ENCODE data around the gene MPHOSPH10. TPM values are rescaled to one million over a fixed set of nuclear protein-coding genes. Genes with fewer than 3 reads are reported as not detected.
"Not testable (repeated sequence)": the region's sequence is repeated elsewhere in the genome, so short reads cannot be mapped to it uniquely, and the experiment has no call there.

MPHOSPH10 gene
- total and polyA plus RNA-seq, 9 donors = 19.9 to 38.8 (median 28.9) TPM

- peak in 2 of 5 donors; percentile 30 to 54 for DNase-seq
- 3 to 8% (median 7%) methylated on average over 3 of the region's 3 CpGs for WGBS, 3 donors
- no peak for TF ChIP-seq POLR2A (IDR thresholded peaks at IDR 0.05)
- no peak for TF ChIP-seq EP300 (IDR thresholded peaks at IDR 0.05)
- TF ChIP-seq CTCF (IDR thresholded peaks at IDR 0.05) = peak in 1 of 3 donors; percentile 11
Measured at GRCh38 chr2:71100195-71100964, 30.1 kb upstream of the MPHOSPH10 start.

GRCh38 chr2:71101656-71102055, 28.8 kb upstream of the MPHOSPH10 start:
- Histone ChIP-seq H3K27me3 (no peaks in the 10 kb centered on the region), H3K36me3 (no peaks in the 10 kb centered on the region), H3K4me3 (no peak overlapping the region), H3K4me1 (ENCODE audit: insufficient read depth) (no peaks in the 10 kb centered on the region), H3K9me3 (no peaks in the 10 kb centered on the region), H3K27ac (no peak overlapping the region)
- no peak for DNase-seq
- intact Hi-C loops (cut with DNase I) = no loop called here
- no peak for TF ChIP-seq POLR2A (IDR thresholded peaks at IDR 0.05)
- TF ChIP-seq EP300 (IDR thresholded peaks at IDR 0.05) = no peak
- no peak for TF ChIP-seq CTCF (IDR thresholded peaks at IDR 0.05)
- WGBS, 3 donors = 42 to 46% (median 46%) methylated on average over 2 of the region's 2 CpGs

More at GRCh38 chr2:71100195-71100964, 30.1 kb upstream of the MPHOSPH10 start:
- no peak overlapping the region for H3K27ac ChIP-seq
- H3K4me1 ChIP-seq (ENCODE audit: insufficient read depth) = no peaks in the 10 kb centered on the region
- H3K4me3 ChIP-seq = no peak overlapping the region
- no peaks in the 10 kb centered on the region for H3K27me3 ChIP-seq
- intact Hi-C loops (cut with DNase I) = no loop called here
- no peaks in the 10 kb centered on the region for H3K9me3 ChIP-seq
- no peaks in the 10 kb centered on the region for H3K36me3 ChIP-seq

GRCh38 chr2:71102981-71103681, 27.3 kb upstream of the MPHOSPH10 start:
- Histone ChIP-seq H3K4me1 (ENCODE audit: insufficient read depth) (no peaks in the 10 kb centered on the region), H3K4me3 (no peak overlapping the region), H3K27ac (no peak overlapping the region), H3K27me3 (no peaks in the 10 kb centered on the region), H3K9me3 (no peaks in the 10 kb centered on the region), H3K36me3 (no peaks in the 10 kb centered on the region)
- TF ChIP-seq EP300 (IDR thresholded peaks at IDR 0.05) (no peak), POLR2A (IDR thresholded peaks at IDR 0.05) (no peak), CTCF (IDR thresholded peaks at IDR 0.05) (no peak)
- WGBS, 3 donors = 64 to 73% (median 65%) methylated on average over 6 of the region's 6 CpGs
- intact Hi-C loops (cut with DNase I) = no loop called here
- DNase-seq = no peak

GRCh38 chr2:71103809-71104208, 26.6 kb upstream of the MPHOSPH10 start:
- intact Hi-C loops (cut with DNase I) = no loop called here
- DNase-seq = no peak
- no peak overlapping the region for H3K27ac ChIP-seq
- H3K4me1 ChIP-seq (ENCODE audit: insufficient read depth) = no peaks in the 10 kb centered on the region
- TF ChIP-seq CTCF (IDR thresholded peaks at IDR 0.05) = no peak
- no peak for TF ChIP-seq EP300 (IDR thresholded peaks at IDR 0.05)
- TF ChIP-seq POLR2A (IDR thresholded peaks at IDR 0.05) = no peak
- no peaks in the 10 kb centered on the region for H3K9me3 ChIP-seq
- no peaks in the 10 kb centered on the region for H3K27me3 ChIP-seq
- WGBS, 3 donors = 84 to 88% (median 86%) methylated on average over 5 of the region's 5 CpGs
- H3K36me3 ChIP-seq = no peaks in the 10 kb centered on the region
- no peak overlapping the region for H3K4me3 ChIP-seq

- H3K27ac ChIP-seq; DNase-seq; H3K9me3 ChIP-seq; H3K4me1 ChIP-seq (ENCODE audit: insufficient read depth); H3K27me3 ChIP-seq; H3K36me3 ChIP-seq; intact Hi-C loops (cut with DNase I); H3K4me3 ChIP-seq: not testable (repeated sequence)
- 55 to 80% (median 56%) methylated on average over 6 of the region's 6 CpGs for WGBS, 3 donors
Measured at GRCh38 chr2:71106463-71106862, 24.0 kb upstream of the MPHOSPH10 start.
